HEK293 (cell line): ENCODE measurements around the gene VDR.

Source experiments
- GLIS2 ChIP-seq: fragments of 450-650 bp; formaldehyde crosslinking; IDR thresholded peaks from 2 replicates; pipeline ENCODE4 v1.5.1; 2016; ENCODE audit warnings: missing biosample characterization, missing genetic modification characterization
- KLF16 ChIP-seq: fragments of 450-650 bp; formaldehyde crosslinking; IDR thresholded peaks from 2 replicates; pipeline ENCODE4 v1.5.1; 2017; ENCODE audit warnings: missing biosample characterization, missing genetic modification characterization
- RBAK ChIP-seq: fragments of 450-650 bp; formaldehyde crosslinking; IDR thresholded peaks from 2 replicates; pipeline ENCODE4 v1.5.1; 2016; ENCODE audit warnings: missing biosample characterization, missing genetic modification characterization
- YY2 ChIP-seq: fragments of 450-650 bp; formaldehyde crosslinking; IDR thresholded peaks from 2 replicates; pipeline ENCODE4 v1.5.1; 2016; ENCODE audit warnings: missing biosample characterization, missing genetic modification characterization
- ZBTB20 ChIP-seq: fragments of 450-650 bp; formaldehyde crosslinking; IDR thresholded peaks from 2 replicates; pipeline ENCODE4 v1.5.1; 2016; ENCODE audit warnings: missing biosample characterization, missing genetic modification characterization
- ZBTB6 ChIP-seq: fragments of 450-650 bp; formaldehyde crosslinking; IDR thresholded peaks from 2 replicates; pipeline ENCODE4 v1.5.1; 2017; ENCODE audit warnings: missing biosample characterization, missing genetic modification characterization
- ZNF169 ChIP-seq: fragments of 450-650 bp; formaldehyde crosslinking; IDR thresholded peaks from 2 replicates; pipeline ENCODE4 v1.5.1; 2016; ENCODE audit warnings: missing biosample characterization, missing genetic modification characterization
- ZNF19 ChIP-seq: fragments of 450-650 bp; formaldehyde crosslinking; IDR thresholded peaks from 2 replicates; pipeline ENCODE4; 2016; ENCODE audit warnings: missing biosample characterization, missing genetic modification characterization, low read depth
- ZNF202 ChIP-seq: fragments of 450-650 bp; formaldehyde crosslinking; IDR thresholded peaks from 2 replicates; pipeline ENCODE4 v1.5.1; 2016; ENCODE audit warnings: missing biosample characterization, missing genetic modification characterization, borderline replicate concordance
- ZNF223 ChIP-seq: fragments of 450-650 bp; formaldehyde crosslinking; IDR thresholded peaks from 2 replicates; pipeline ENCODE4 v1.5.1; 2016; ENCODE audit warnings: missing biosample characterization, missing genetic modification characterization
- ZNF239 ChIP-seq: fragments of 450-650 bp; formaldehyde crosslinking; IDR thresholded peaks from 2 replicates; pipeline ENCODE4 v1.5.1; 2016; ENCODE audit warnings: missing biosample characterization, missing genetic modification characterization
- ZNF311 ChIP-seq: fragments of 450-650 bp; formaldehyde crosslinking; IDR thresholded peaks from 2 replicates; pipeline ENCODE4 v1.5.1; 2017; ENCODE audit warnings: missing biosample characterization, missing genetic modification characterization, borderline replicate concordance
- ZNF391 ChIP-seq: fragments of 450-650 bp; formaldehyde crosslinking; IDR thresholded peaks from 2 replicates; pipeline ENCODE4 v1.5.1; 2016; ENCODE audit warnings: low read depth, missing biosample characterization, missing genetic modification characterization, borderline replicate concordance
- ZNF416 ChIP-seq: fragments of 450-650 bp; formaldehyde crosslinking; IDR thresholded peaks from 2 replicates; pipeline ENCODE4 v1.5.1; 2016; ENCODE audit warnings: missing biosample characterization, missing genetic modification characterization
- ZNF518A ChIP-seq: fragments of 450-650 bp; formaldehyde crosslinking; conservative IDR thresholded peaks from 2 replicates; pipeline ENCODE4 v1.5.1; 2016; ENCODE audit warnings: low read depth, missing biosample characterization, missing genetic modification characterization
- ZNF530 ChIP-seq: fragments of 450-650 bp; formaldehyde crosslinking; IDR thresholded peaks from 2 replicates; pipeline ENCODE4 v1.5.1; 2016; ENCODE audit warnings: low read depth, missing biosample characterization, missing genetic modification characterization
- ZNF600 ChIP-seq: fragments of 450-650 bp; formaldehyde crosslinking; IDR thresholded peaks from 2 replicates; pipeline ENCODE4 v1.5.1; 2016; ENCODE audit warnings: missing biosample characterization, missing genetic modification characterization
- ZNF610 ChIP-seq: fragments of 450-650 bp; formaldehyde crosslinking; IDR thresholded peaks from 2 replicates; pipeline ENCODE4 v1.5.1; 2016; ENCODE audit warnings: missing biosample characterization, missing genetic modification characterization, borderline replicate concordance
- ZNF623 ChIP-seq: fragments of 450-650 bp; formaldehyde crosslinking; IDR thresholded peaks from 2 replicates; pipeline ENCODE4 v1.5.1; 2016; ENCODE audit warnings: missing biosample characterization, missing genetic modification characterization
- ZNF629 ChIP-seq: fragments of 450-650 bp; formaldehyde crosslinking; IDR thresholded peaks from 2 replicates; pipeline ENCODE4 v1.5.1; 2017; ENCODE audit warnings: missing biosample characterization, missing genetic modification characterization
- ZNF639 ChIP-seq: fragments of 450-650 bp; formaldehyde crosslinking; IDR thresholded peaks from 2 replicates; pipeline ENCODE4 v1.5.1; 2016; ENCODE audit warnings: missing biosample characterization, missing genetic modification characterization
- ZNF701 ChIP-seq: fragments of 450-650 bp; formaldehyde crosslinking; IDR thresholded peaks from 2 replicates; pipeline ENCODE4 v1.5.1; 2016; ENCODE audit warnings: missing biosample characterization, missing genetic modification characterization
- ZNF777 ChIP-seq: fragments of 450-650 bp; formaldehyde crosslinking; IDR thresholded peaks from 2 replicates; pipeline ENCODE4 v1.5.1; 2017; ENCODE audit warnings: missing biosample characterization, missing genetic modification characterization, borderline replicate concordance
- TF ChIP-seq, protein P1 (sequence below): fragments of 450-650 bp; formaldehyde crosslinking; IDR thresholded peaks from 2 replicates; pipeline ENCODE4 v1.5.1; 2016; ENCODE audit warnings: missing biosample characterization, missing genetic modification characterization
- TF ChIP-seq, protein P2 (sequence below): fragments of 450-650 bp; formaldehyde crosslinking; IDR thresholded peaks from 2 replicates; pipeline ENCODE4 v1.5.1; 2017; ENCODE audit warnings: missing biosample characterization, missing genetic modification characterization
- TF ChIP-seq, protein P3 (sequence below): fragments of 450-650 bp; formaldehyde crosslinking; IDR thresholded peaks from 2 replicates; pipeline ENCODE4 v1.5.1; 2016; ENCODE audit warnings: missing biosample characterization, missing genetic modification characterization
- TF ChIP-seq, protein P4 (sequence below): fragments of 450-650 bp; formaldehyde crosslinking; IDR thresholded peaks from 2 replicates; pipeline ENCODE4 v1.5.1; 2016; ENCODE audit warnings: missing biosample characterization, missing genetic modification characterization, borderline replicate concordance

The VDR gene

DNA sequence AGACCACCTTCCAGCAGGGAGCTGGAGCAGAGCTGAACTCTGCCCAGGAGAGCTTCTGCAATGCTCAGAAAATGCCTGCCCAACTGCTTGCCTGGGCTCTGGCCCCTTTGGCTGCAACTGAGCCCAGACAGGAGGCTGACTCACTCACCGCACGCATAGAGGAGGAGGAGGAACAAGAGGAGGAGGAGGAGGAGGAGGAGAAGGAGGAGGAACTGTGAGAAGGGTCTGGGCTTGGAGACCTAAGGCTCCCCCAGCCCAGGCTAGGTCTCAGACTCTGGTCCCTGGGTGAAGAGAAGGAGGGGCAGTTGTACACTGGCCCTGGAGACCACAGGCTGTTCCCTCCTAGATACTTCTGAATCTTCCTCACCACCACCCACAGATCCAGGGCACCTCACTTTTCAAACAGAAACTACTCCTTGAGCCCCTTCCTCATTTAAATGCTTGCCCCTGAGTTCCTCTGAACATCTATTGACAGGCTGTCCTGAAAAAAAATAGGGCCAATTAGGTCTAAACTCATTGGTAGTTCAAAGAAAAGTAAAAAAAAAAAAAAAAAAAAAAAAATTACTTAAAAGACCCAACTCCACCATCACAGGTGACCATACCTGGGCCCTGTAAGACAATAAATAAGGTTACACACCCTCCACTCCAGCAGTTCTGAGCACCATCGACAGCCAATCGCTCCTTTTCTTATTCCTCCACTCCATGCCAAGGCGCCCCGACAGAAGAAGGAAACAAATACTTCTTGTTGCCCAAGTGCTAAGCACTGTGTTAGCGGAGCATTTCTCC, 674 bp downstream of the VDR start (continued):
- no peak for TF ChIP-seq KLF16 (tag by site-specific recombination)
- TF ChIP-seq ZNF223 (tag by site-specific recombination) = no peak
- 0 out of 2 replicates have a peak, but pooled peaks have one; percentile 5 for TF ChIP-seq ZNF629 (tag by site-specific recombination)
- no peak for TF ChIP-seq ZNF610 (tag by site-specific recombination)
- no peak for TF ChIP-seq YY2
- no peak for TF ChIP-seq ZNF701 (tag by site-specific recombination)
- no peak for TF ChIP-seq ZNF202
- TF ChIP-seq, protein P1, sequence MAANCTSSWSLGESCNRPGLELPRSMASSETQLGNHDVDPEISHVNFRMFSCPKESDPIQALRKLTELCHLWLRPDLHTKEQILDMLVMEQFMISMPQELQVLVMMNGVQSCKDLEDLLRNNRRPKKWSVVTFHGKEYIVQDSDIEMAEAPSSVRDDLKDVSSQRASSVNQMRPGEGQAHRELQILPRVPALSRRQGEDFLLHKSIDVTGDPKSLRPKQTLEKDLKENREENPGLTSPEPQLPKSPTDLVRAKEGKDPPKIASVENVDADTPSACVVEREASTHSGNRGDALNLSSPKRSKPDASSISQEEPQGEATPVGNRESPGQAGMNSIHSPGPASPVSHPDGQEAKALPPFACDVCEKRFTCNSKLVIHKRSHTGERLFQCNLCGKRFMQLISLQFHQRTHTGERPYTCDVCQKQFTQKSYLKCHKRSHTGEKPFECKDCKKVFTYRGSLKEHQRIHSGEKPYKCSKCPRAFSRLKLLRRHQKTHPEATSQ = no peak
- TF ChIP-seq, protein P2, sequence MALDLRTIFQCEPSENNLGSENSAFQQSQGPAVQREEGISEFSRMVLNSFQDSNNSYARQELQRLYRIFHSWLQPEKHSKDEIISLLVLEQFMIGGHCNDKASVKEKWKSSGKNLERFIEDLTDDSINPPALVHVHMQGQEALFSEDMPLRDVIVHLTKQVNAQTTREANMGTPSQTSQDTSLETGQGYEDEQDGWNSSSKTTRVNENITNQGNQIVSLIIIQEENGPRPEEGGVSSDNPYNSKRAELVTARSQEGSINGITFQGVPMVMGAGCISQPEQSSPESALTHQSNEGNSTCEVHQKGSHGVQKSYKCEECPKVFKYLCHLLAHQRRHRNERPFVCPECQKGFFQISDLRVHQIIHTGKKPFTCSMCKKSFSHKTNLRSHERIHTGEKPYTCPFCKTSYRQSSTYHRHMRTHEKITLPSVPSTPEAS (tag by site-specific recombination) = no peak
- TF ChIP-seq ZNF530 (tag by site-specific recombination) = no peak
- 0 out of 2 replicates have a peak, but pooled peaks have one; percentile 36 for TF ChIP-seq GLIS2 (tag by site-specific recombination)
- TF ChIP-seq ZBTB6 (tag by site-specific recombination) = no peak
- TF ChIP-seq, protein P3, sequence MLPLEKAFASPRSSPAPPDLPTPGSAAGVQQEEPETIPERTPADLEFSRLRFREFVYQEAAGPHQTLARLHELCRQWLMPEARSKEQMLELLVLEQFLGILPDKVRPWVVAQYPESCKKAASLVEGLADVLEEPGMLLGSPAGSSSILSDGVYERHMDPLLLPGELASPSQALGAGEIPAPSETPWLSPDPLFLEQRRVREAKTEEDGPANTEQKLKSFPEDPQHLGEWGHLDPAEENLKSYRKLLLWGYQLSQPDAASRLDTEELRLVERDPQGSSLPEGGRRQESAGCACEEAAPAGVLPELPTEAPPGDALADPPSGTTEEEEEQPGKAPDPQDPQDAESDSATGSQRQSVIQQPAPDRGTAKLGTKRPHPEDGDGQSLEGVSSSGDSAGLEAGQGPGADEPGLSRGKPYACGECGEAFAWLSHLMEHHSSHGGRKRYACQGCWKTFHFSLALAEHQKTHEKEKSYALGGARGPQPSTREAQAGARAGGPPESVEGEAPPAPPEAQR (tag by site-specific recombination) = no peak
- TF ChIP-seq ZNF311 = no peak
- TF ChIP-seq ZNF239 = no peak
- TF ChIP-seq ZNF623 = no peak
- TF ChIP-seq, protein P4, sequence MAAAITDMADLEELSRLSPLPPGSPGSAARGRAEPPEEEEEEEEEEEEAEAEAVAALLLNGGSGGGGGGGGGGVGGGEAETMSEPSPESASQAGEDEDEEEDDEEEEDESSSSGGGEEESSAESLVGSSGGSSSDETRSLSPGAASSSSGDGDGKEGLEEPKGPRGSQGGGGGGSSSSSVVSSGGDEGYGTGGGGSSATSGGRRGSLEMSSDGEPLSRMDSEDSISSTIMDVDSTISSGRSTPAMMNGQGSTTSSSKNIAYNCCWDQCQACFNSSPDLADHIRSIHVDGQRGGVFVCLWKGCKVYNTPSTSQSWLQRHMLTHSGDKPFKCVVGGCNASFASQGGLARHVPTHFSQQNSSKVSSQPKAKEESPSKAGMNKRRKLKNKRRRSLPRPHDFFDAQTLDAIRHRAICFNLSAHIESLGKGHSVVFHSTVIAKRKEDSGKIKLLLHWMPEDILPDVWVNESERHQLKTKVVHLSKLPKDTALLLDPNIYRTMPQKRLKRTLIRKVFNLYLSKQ = no peak
- no peak for TF ChIP-seq ZNF416
- no peak for TF ChIP-seq RBAK (tag by site-specific recombination)
- TF ChIP-seq ZNF19 (tag by site-specific recombination) = no peak
- TF ChIP-seq ZNF639 (tag by site-specific recombination) = no peak
- TF ChIP-seq ZNF518A = no peak
- no peak for TF ChIP-seq ZNF169 (tag by site-specific recombination)
- no peak for TF ChIP-seq ZNF391 (tag by site-specific recombination)
- no peak for TF ChIP-seq ZNF777 (tag by site-specific recombination)
- peak; percentile 69 for TF ChIP-seq ZNF600 (tag by site-specific recombination)
- TF ChIP-seq ZBTB20 (tag by site-specific recombination) = no peak
